PC-9 (cell line): ENCODE results near the gene TTC22. TPM values are rescaled to one million over a fixed set of nuclear protein-coding genes. Genes with fewer than 3 reads are reported as not detected.
"Not testable (repeated sequence)": the region's sequence is repeated elsewhere in the genome, so short reads cannot be mapped to it uniquely, and the experiment has no call there.

Experiments used
- BruUV-seq: library from RNA; stranded (reverse); fragments of 400-500 nt; replicated peaks from 2 replicates; lab custom pipeline; 2021; lab: Mats Ljungman, UMichigan
- CTCF ChIA-PET: fragments of 300-600 bp; sonication (Branson Sonifier 250); formaldehyde crosslinking; loops from one replicate; lab custom pipeline; 2022; ENCODE audit warnings: antibody characterized with exemption; lab: Charles Lee
- POLR2A ChIA-PET: fragments of 300-600 bp; sonication (Branson Sonifier 250); formaldehyde crosslinking; loops from one replicate; lab custom pipeline; 2022; ENCODE audit warnings: antibody characterized with exemption; ENCODE audit not compliant: unreplicated experiment; lab: Charles Lee
- DNase-seq, 2 experiments: peaks; one replicate each; pipeline versions ENCODE4 v3.0.0 to v3.0.0-alpha.2; 2015 to 2022; ENCODE audit warnings: mixed read lengths in 1 of 2
- H2AFZ ChIP-seq: fragments of 200-600 bp; sonication (generic); 2 replicates; pipeline ENCODE4 v1.8.1; 2017; ENCODE audit warnings: antibody characterized with exemption
- H3F3A ChIP-seq: fragments of 200-600 bp; sonication (generic); 2 replicates; pipeline ENCODE4 v1.8.1; 2017; ENCODE audit warnings: antibody characterized with exemption, mild to moderate bottlenecking, low read depth; ENCODE audit not compliant: insufficient read depth
- H3K27ac ChIP-seq: fragments of 200-600 bp; sonication (generic); 2 replicates; pipeline ENCODE4 v1.6.1; 2016; ENCODE audit warnings: mixed run types
- H3K27me3 ChIP-seq: fragments of 200-600 bp; sonication (generic); 2 replicates; pipeline ENCODE4 v1.6.1; 2016; ENCODE audit warnings: low read depth, mixed run types; ENCODE audit not compliant: insufficient read depth
- H3K36me3 ChIP-seq: fragments of 200-600 bp; sonication (generic); 2 replicates; pipeline ENCODE4 v1.6.1; 2016; ENCODE audit warnings: low read depth, mixed run types
- H3K4me1 ChIP-seq: fragments of 200-600 bp; sonication (generic); replicated peaks from 2 replicates; pipeline ENCODE4 v1.6.1; 2016; ENCODE audit warnings: mixed run types; ENCODE audit not compliant: insufficient read depth
- H3K4me2 ChIP-seq: fragments of 200-600 bp; sonication (generic); 2 replicates; pipeline ENCODE4 v1.6.1; 2017; ENCODE audit warnings: mixed run types
- H3K4me3 ChIP-seq: fragments of 200-600 bp; sonication (generic); 2 replicates; pipeline ENCODE4 v1.6.1; 2016; ENCODE audit warnings: mixed run types
- H3K79me2 ChIP-seq: fragments of 200-600 bp; sonication (generic); 2 replicates; pipeline ENCODE4 v1.6.1; 2017; ENCODE audit warnings: low read depth, mixed run types
- H3K9me2 ChIP-seq: fragments of 200-600 bp; sonication (generic); 2 replicates; pipeline ENCODE4 v1.8.1; 2017; ENCODE audit warnings: mild to moderate bottlenecking; ENCODE audit not compliant: insufficient read depth
- H3K9me3 ChIP-seq: fragments of 200-600 bp; sonication (generic); 2 replicates; pipeline ENCODE4 v1.8.1; 2016; ENCODE audit warnings: low read depth; ENCODE audit not compliant: insufficient read depth
- H4K20me1 ChIP-seq: fragments of 200-600 bp; sonication (generic); 2 replicates; pipeline ENCODE4 v1.8.1; 2017; ENCODE audit not compliant: insufficient read depth
- EZH2 ChIP-seq: fragments of 200-600 bp; sonication (generic); IDR thresholded peaks from 2 replicates; pipeline ENCODE4 v1.8.0; 2017; ENCODE audit warnings: antibody characterized with exemption, low read depth
- intact Hi-C: fragments of 100-400 bp; cut with micrococcal nuclease; formaldehyde crosslinking; loops from one replicate; pipeline ENCODE4 v1.10.0; 2022; ENCODE audit not compliant: unreplicated experiment
- total RNA-seq: library from RNA; stranded (reverse); gene quantifications from 2 replicates; pipeline ENCODE4 v1.2.3, GENCODE V29; 2021
- TF ChIP-seq, protein P1 (sequence below): fragments of 200-600 bp; sonication (generic); conservative IDR thresholded peaks from 2 replicates; pipeline ENCODE4 v1.6.1; 2017; ENCODE audit warnings: mixed run types, antibody characterized with exemption, mild to moderate bottlenecking, moderate library complexity

TTC22 gene
- total RNA-seq, 1 experiment from 2014 or later: 26.3 TPM

- Histone ChIP-seq H3K27ac (no peak overlapping the region), H3K4me3 (no peak overlapping the region), H3K36me3 (0 out of 2 replicates have a peak, but pooled peaks cover 4% of the 10 kb centered on the region), H2AFZ (no peak overlapping the region), H3K79me2 (no peaks in the 10 kb centered on the region), H3F3A (no peaks in the 10 kb centered on the region), H4K20me1 (no peaks in the 10 kb centered on the region), H3K4me1 (no peaks in the 10 kb centered on the region), H3K4me2 (no peak overlapping the region), H3K9me2 (no peaks in the 10 kb centered on the region), H3K27me3 (no peaks in the 10 kb centered on the region), H3K9me3 (no peaks in the 10 kb centered on the region)
- POLR2A ChIA-PET: no interaction called here
- DNase-seq: no peak
- intact Hi-C loops: no loop called here
- no peak for TF ChIP-seq EZH2
- TF ChIP-seq, protein P1, sequence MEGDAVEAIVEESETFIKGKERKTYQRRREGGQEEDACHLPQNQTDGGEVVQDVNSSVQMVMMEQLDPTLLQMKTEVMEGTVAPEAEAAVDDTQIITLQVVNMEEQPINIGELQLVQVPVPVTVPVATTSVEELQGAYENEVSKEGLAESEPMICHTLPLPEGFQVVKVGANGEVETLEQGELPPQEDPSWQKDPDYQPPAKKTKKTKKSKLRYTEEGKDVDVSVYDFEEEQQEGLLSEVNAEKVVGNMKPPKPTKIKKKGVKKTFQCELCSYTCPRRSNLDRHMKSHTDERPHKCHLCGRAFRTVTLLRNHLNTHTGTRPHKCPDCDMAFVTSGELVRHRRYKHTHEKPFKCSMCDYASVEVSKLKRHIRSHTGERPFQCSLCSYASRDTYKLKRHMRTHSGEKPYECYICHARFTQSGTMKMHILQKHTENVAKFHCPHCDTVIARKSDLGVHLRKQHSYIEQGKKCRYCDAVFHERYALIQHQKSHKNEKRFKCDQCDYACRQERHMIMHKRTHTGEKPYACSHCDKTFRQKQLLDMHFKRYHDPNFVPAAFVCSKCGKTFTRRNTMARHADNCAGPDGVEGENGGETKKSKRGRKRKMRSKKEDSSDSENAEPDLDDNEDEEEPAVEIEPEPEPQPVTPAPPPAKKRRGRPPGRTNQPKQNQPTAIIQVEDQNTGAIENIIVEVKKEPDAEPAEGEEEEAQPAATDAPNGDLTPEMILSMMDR: no peak
- BruUV-seq: no TSS peak
- CTCF ChIA-PET: no interaction called here
Measured at GRCh38 chr1:54781023-54781723, 19.9 kb downstream of the TTC22 start.

DNA sequence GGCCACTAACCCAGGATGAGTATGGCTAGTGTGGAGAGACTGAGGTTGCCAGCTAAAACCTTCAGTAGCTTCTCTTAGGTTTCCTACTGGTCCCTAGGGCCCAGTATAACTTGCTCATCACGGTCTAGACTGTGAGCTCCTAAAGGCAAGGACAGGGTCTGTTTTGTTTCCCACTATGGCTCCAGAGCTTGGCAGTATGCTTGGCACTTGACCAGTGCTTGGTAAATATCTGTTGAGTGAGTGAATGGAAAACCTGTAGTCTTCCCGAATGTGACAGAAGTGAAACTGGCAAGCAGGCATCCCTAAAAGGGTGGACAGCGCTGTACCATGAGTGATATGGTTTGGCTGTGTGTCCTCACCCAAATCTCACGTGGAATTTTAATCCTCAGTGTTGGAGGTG lies 23.7 kb downstream of the TTC22 start:
- no peak for TF ChIP-seq EZH2
- TF ChIP-seq, protein P1: no peak
- intact Hi-C loops: no loop called here
- Histone ChIP-seq H2AFZ (no peak overlapping the region), H3K27ac (no peak overlapping the region), H3K9me2 (no peaks in the 10 kb centered on the region), H3K27me3 (no peaks in the 10 kb centered on the region), H3K79me2 (no peaks in the 10 kb centered on the region), H4K20me1 (no peaks in the 10 kb centered on the region), H3K9me3 (no peaks in the 10 kb centered on the region), H3K36me3 (0 out of 2 replicates have a peak, but pooled peaks cover 4% of the 10 kb centered on the region), H3K4me3 (no peak overlapping the region), H3K4me1 (no peaks in the 10 kb centered on the region), H3K4me2 (no peak overlapping the region), H3F3A (no peaks in the 10 kb centered on the region)
- ChIA-PET POLR2A (no interaction called here), CTCF (interaction anchor here (0.5 kb wide), 1 partner anchor 408 kb away, joined by 5 read pairs; no protein-coding TSS in a partner anchor)
- no peak for DNase-seq
- no TSS peak for BruUV-seq

DNA sequence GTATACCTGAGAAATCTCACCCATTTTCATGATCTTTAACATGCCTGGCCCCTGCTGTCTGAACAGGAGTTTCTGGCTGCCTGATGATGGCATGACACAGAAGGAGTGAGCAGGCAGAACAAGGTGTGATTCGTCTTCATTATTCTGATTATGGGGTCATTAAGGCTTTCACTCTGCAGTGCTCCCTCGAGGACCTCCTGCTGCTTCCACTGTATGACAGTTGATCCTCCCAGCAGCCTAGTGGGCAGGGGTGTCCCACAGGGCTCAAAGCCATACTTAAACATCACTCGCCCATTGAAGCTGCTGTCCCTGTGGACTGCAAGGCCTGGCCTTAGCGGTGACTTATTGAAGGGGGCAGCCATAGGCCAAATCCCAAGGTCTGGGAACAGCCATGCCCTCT lies 24.1 kb downstream of the TTC22 start:
- Histone ChIP-seq H3K27me3 (no peaks in the 10 kb centered on the region), H3K4me2 (no peak overlapping the region), H4K20me1 (no peaks in the 10 kb centered on the region), H3K36me3 (0 out of 2 replicates have a peak, but pooled peaks cover 4% of the 10 kb centered on the region), H3K4me1 (no peaks in the 10 kb centered on the region), H3K9me2 (no peaks in the 10 kb centered on the region), H3K4me3 (no peak overlapping the region), H2AFZ (no peak overlapping the region), H3K27ac (no peak overlapping the region), H3K79me2 (no peaks in the 10 kb centered on the region), H3F3A (no peaks in the 10 kb centered on the region), H3K9me3 (no peaks in the 10 kb centered on the region)
- no TSS peak for BruUV-seq
- POLR2A ChIA-PET: no interaction called here
- CTCF ChIA-PET: no interaction called here
- TF ChIP-seq, protein P1: no peak
- TF ChIP-seq EZH2: no peak
- DNase-seq: no peak
- intact Hi-C loops: no loop called here

GRCh38 chr1:54775828-54776721 lies 25.0 kb downstream of the TTC22 start:
- H3K9me3 ChIP-seq, intact Hi-C loops, BruUV-seq, H3K4me2 ChIP-seq, H3K27ac ChIP-seq, H2AFZ ChIP-seq, H3K36me3 ChIP-seq, H3K79me2 ChIP-seq, H3K4me1 ChIP-seq, CTCF ChIA-PET, H4K20me1 ChIP-seq, H3F3A ChIP-seq, H3K27me3 ChIP-seq, H3K9me2 ChIP-seq, POLR2A ChIA-PET, H3K4me3 ChIP-seq, DNase-seq: not testable (repeated sequence)
